Measurements from ENCODE around the gene MCRIP1.

The MCRIP1 gene

GRCh38 chr17:81832608-81833159, 407 bp downstream of the MCRIP1 start:
- Histone ChIP-seq H3K27me3 (ENCODE audit: insufficient read depth, low read depth, severe bottlenecking) (no peaks in the 10 kb centered on the region), H3K9me3 (ENCODE audit: severe bottlenecking) (no peaks in the 10 kb centered on the region), H3K27ac (peak overlapping the region; percentile 89), H3K4me3 (ENCODE audit: low read depth, low read length) (peak overlapping the region; percentile 79), H3K36me3 (peaks cover 24% of the 10 kb centered on the region)
- DNase-seq, result no peak
- TF ChIP-seq, protein P1, sequence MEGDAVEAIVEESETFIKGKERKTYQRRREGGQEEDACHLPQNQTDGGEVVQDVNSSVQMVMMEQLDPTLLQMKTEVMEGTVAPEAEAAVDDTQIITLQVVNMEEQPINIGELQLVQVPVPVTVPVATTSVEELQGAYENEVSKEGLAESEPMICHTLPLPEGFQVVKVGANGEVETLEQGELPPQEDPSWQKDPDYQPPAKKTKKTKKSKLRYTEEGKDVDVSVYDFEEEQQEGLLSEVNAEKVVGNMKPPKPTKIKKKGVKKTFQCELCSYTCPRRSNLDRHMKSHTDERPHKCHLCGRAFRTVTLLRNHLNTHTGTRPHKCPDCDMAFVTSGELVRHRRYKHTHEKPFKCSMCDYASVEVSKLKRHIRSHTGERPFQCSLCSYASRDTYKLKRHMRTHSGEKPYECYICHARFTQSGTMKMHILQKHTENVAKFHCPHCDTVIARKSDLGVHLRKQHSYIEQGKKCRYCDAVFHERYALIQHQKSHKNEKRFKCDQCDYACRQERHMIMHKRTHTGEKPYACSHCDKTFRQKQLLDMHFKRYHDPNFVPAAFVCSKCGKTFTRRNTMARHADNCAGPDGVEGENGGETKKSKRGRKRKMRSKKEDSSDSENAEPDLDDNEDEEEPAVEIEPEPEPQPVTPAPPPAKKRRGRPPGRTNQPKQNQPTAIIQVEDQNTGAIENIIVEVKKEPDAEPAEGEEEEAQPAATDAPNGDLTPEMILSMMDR (IDR thresholded peaks at IDR 0.05; ENCODE audit: low read depth, low read length), result no peak

DNA sequence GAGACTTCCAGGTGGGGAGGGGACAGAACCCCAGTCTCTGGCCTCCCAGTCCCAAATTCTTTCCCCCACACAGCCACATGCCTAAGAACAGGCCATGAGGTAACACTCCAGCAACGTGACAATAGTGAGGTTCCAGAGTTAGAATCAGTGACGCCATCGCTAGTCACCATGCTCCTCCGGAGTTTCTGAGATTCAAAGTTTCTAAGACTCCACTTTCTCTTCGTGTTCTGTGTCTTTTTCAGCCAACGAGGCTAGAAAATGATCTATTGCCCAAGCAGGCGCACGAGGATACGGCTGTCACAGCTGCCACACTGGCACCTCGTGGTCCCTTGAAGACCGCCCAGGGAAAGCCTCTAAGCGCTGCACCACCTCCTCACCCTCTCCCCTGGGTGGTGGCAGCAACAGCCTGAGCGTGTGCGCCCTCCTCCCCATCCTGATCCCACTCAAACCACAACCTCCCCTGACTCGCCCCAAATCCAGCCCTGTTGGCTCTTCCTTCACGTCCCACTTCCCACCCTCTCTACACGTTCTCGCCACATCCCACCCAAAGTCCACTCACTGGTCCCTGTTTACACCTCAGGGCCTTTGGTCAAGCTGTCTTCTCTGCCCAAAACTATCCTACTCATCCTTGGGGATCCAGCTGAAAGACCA, 1.0 kb downstream of the MCRIP1 start:
- no peaks in the 10 kb centered on the region for H3K9me3 ChIP-seq (ENCODE audit: severe bottlenecking)
- no peaks in the 10 kb centered on the region for H3K27me3 ChIP-seq (ENCODE audit: insufficient read depth, low read depth, severe bottlenecking)
- TF ChIP-seq, protein P1 (IDR thresholded peaks at IDR 0.05; ENCODE audit: low read depth, low read length), result no peak
- H3K36me3 ChIP-seq, result peaks cover 24% of the 10 kb centered on the region
- peak; percentile 39 for DNase-seq
- peak overlapping the region; percentile 89 for H3K27ac ChIP-seq
- H3K4me3 ChIP-seq (ENCODE audit: low read depth, low read length), result peak overlapping the region; percentile 79

DNA sequence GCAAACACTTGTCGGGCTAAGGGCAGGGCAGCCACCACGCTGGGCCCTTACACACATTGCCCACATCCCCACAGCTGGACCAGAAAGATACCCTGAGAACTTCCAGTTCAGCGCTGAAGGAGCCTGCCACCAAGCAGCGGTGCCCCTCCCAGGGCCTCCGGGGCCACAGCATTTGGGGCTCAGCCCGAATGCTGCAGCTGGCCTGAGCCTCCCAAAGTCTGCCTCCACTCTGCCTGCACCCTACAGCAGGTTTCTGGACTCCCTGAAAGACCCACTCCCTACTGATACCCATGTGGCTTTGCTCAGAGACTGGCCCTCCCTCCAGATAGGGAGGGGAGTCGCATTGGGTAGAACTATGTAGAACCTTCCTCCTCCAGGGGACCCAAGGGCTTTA, 1.5 kb downstream of the MCRIP1 start:
- H3K27ac ChIP-seq, result peak overlapping the region; percentile 89; the same call in 1 of the 2 replicates
- no peak for DNase-seq

DNA sequence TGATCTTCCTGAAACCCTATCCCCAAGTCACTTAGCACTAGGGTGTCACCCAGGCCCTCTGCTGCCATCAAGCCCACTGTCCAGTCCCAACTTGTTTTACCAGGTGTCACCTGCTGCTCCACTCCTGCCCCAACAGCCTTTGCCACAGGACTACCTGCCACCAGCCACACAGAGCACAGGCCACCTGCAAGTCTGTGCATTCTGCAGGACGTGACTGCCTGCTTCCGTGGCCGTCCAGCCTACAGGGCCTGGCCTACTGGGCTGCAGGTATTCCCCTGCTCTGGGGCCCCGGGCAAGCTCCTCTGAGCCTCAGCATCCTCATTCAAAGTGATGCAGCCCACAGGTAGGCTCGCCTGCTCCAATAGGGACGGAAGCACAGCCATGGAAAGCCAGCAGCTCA, 3.2 kb downstream of the MCRIP1 start:
- DNase-seq, result peak; percentile 11
- Histone ChIP-seq H3K9me3 (ENCODE audit: severe bottlenecking) (no peaks in the 10 kb centered on the region), H3K36me3 (peaks cover 24% of the 10 kb centered on the region), H3K27ac (no peak overlapping the region), H3K4me3 (ENCODE audit: low read depth, low read length) (no peak overlapping the region), H3K27me3 (ENCODE audit: insufficient read depth, low read depth, severe bottlenecking) (no peaks in the 10 kb centered on the region)
- TF ChIP-seq, protein P1 (IDR thresholded peaks at IDR 0.05; ENCODE audit: low read depth, low read length), result no peak

More for the DNA sequence above, 1.5 kb downstream of the MCRIP1 start:
- H3K27me3 ChIP-seq (ENCODE audit: insufficient read depth, low read depth, severe bottlenecking), result no peaks in the 10 kb centered on the region
- peaks cover 24% of the 10 kb centered on the region for H3K36me3 ChIP-seq
- H3K4me3 ChIP-seq (ENCODE audit: low read depth, low read length), result peak overlapping the region; percentile 79; the same call in 1 of the 2 replicates
- H3K9me3 ChIP-seq (ENCODE audit: severe bottlenecking), result no peaks in the 10 kb centered on the region
- TF ChIP-seq, protein P1 (IDR thresholded peaks at IDR 0.05; ENCODE audit: low read depth, low read length), result no peak

- Histone ChIP-seq H3K9me3 (ENCODE audit: severe bottlenecking) (no peaks in the 10 kb centered on the region), H3K27ac (no peak overlapping the region), H3K4me3 (ENCODE audit: low read depth, low read length) (no peak overlapping the region), H3K27me3 (ENCODE audit: insufficient read depth, low read depth, severe bottlenecking) (no peaks in the 10 kb centered on the region), H3K36me3 (peaks cover 19% of the 10 kb centered on the region)
- TF ChIP-seq, protein P1 (IDR thresholded peaks at IDR 0.05; ENCODE audit: low read depth, low read length), result no peak
- DNase-seq, result no peak
These were observed 4.4 kb downstream of the MCRIP1 start for GRCh38 chr17:81828656-81829055.
